IMR-90 (cell line): ENCODE data around the gene ADH1C. TPM values are rescaled to one million over a fixed set of nuclear protein-coding genes. Genes with fewer than 3 reads are reported as not detected.
A peak's percentile ranks its signal among the peaks of the same experiment; 100 is the strongest.

Experiments used
- ATAC-seq: fragments of 200-7000 bp; cut with Tn5 transposase; 2 replicates; pipeline ENCODE4 v1.9.1; 2020; ENCODE audit warnings: low read depth, mild to moderate bottlenecking, moderate library complexity
- BruUV-seq: library from RNA; stranded (reverse); fragments of 400-500 nt; replicated peaks from 2 replicates; lab custom pipeline; 2021; lab: Mats Ljungman, UMichigan
- CTCF ChIA-PET: fragments of 300-600 bp; formaldehyde crosslinking; extraction: SDS; loops from one replicate; lab custom pipeline; 2021; ENCODE audit warnings: antibody characterized with exemption; lab: Yijun Ruan, JAX
- POLR2A ChIA-PET: fragments of 300-600 bp; sonication (Branson Sonifier 250); formaldehyde crosslinking; loops from one replicate; lab custom pipeline; 2022; ENCODE audit warnings: antibody characterized with exemption; ENCODE audit not compliant: unreplicated experiment; lab: Charles Lee
- DNase-seq: peaks from one replicate; pipeline ENCODE4 v3.0.0; 2013
- H2AFZ ChIP-seq: replicated peaks from 2 replicates; pipeline ENCODE3; 2013; ENCODE audit warnings: low read length, mild to moderate bottlenecking; ENCODE audit not compliant: poor library complexity
- H2AK5ac ChIP-seq: 2 replicates; pipeline ENCODE4 v1.6.1; 2013; ENCODE audit warnings: low read depth, low read length, inconsistent platforms
- H2AK9ac ChIP-seq: replicated peaks from 2 replicates; pipeline ENCODE3; 2013; ENCODE audit warnings: mild to moderate bottlenecking, low read depth, low read length, moderate library complexity; ENCODE audit not compliant: poor library complexity
- H2BK120ac ChIP-seq: 2 replicates; pipeline ENCODE4 v1.6.1; 2013; ENCODE audit warnings: low read depth, low read length, inconsistent platforms
- H2BK15ac ChIP-seq: 3 replicates; pipeline ENCODE4 v1.6.1; 2013; ENCODE audit warnings: low read depth, low read length, inconsistent platforms
- H2BK20ac ChIP-seq: 2 replicates; pipeline ENCODE4 v1.6.1; 2013; ENCODE audit warnings: low read depth, mild to moderate bottlenecking, inconsistent platforms, low read length, moderate library complexity
- H2BK5ac ChIP-seq: 2 replicates; pipeline ENCODE4 v1.6.1; 2013; ENCODE audit warnings: mild to moderate bottlenecking, low read depth, low read length, inconsistent platforms; ENCODE audit not compliant: poor library complexity, severe bottlenecking
- H3K14ac ChIP-seq: replicated peaks from 2 replicates; pipeline ENCODE4 v1.6.1; 2013; ENCODE audit warnings: low read depth, low read length, inconsistent platforms
- H3K18ac ChIP-seq: 2 replicates; pipeline ENCODE4 v1.6.1; 2013; ENCODE audit warnings: low read depth, low read length, control low read depth
- H3K23ac ChIP-seq: 2 replicates; pipeline ENCODE4 v1.6.1; 2013; ENCODE audit warnings: low read depth, low read length, inconsistent platforms
- H3K27ac ChIP-seq: 2 replicates; pipeline ENCODE4 v1.5.1; 2013; ENCODE audit warnings: mild to moderate bottlenecking, control low read depth, low read length; ENCODE audit not compliant: insufficient read depth
- H3K27me3 ChIP-seq: 2 replicates; pipeline ENCODE4 v1.6.1; 2013; ENCODE audit warnings: low read length; ENCODE audit not compliant: control insufficient read depth, insufficient read depth
- H3K36me3 ChIP-seq: 2 replicates; pipeline ENCODE4 v1.6.1; 2013; ENCODE audit warnings: low read length, mixed read lengths; ENCODE audit not compliant: control insufficient read depth, insufficient read depth
- H3K4ac ChIP-seq: 2 replicates; pipeline ENCODE4 v1.6.1; 2013; ENCODE audit warnings: low read depth, low read length, inconsistent platforms
- H3K4me1 ChIP-seq: 2 replicates; pipeline ENCODE4 v1.6.1; 2013; ENCODE audit warnings: low read length, mixed read lengths; ENCODE audit not compliant: control insufficient read depth, insufficient read depth
- H3K4me2 ChIP-seq: 2 replicates; pipeline ENCODE4 v1.6.1; 2013; ENCODE audit warnings: low read depth, mild to moderate bottlenecking, control low read depth, low read length, moderate library complexity
- H3K4me3 ChIP-seq: 2 replicates; pipeline ENCODE4 v1.5.1; 2013; ENCODE audit warnings: low read depth, mild to moderate bottlenecking, control low read depth, low read length, moderate library complexity; ENCODE audit not compliant: insufficient read depth
- H3K56ac ChIP-seq: 2 replicates; pipeline ENCODE4 v1.6.1; 2013; ENCODE audit warnings: low read length, inconsistent platforms; ENCODE audit not compliant: insufficient read depth; ENCODE audit errors: extremely low read depth
- H3K79me1 ChIP-seq, 2 experiments: 2 replicates each; pipeline ENCODE4 v1.6.1; 2013; ENCODE audit warnings: low read length in 2 of 2, inconsistent platforms in 1 of 2, low read depth in 1 of 2
- H3K9ac ChIP-seq: 2 replicates; pipeline ENCODE4 v1.6.1; 2013; ENCODE audit warnings: low read depth, low read length, control low read depth
- H3K9me1 ChIP-seq: 2 replicates; pipeline ENCODE4 v1.6.1; 2013; ENCODE audit warnings: low read length, inconsistent platforms; ENCODE audit not compliant: insufficient read depth
- H3K9me3 ChIP-seq: 2 replicates; pipeline ENCODE4 v1.6.1; 2013; ENCODE audit warnings: low read length; ENCODE audit not compliant: control insufficient read depth, insufficient read depth
- H4K20me1 ChIP-seq: 2 replicates; pipeline ENCODE4 v1.6.1; 2013; ENCODE audit warnings: low read length, inconsistent platforms; ENCODE audit not compliant: insufficient read depth
- H4K5ac ChIP-seq: 2 replicates; pipeline ENCODE4 v1.6.1; 2013; ENCODE audit warnings: mild to moderate bottlenecking, low read depth, low read length, control low read depth
- H4K8ac ChIP-seq, 2 experiments: 2 replicates each; pipeline ENCODE4 v1.6.1; 2013; ENCODE audit warnings: low read depth in 2 of 2, low read length in 2 of 2, control low read depth in 1 of 2, inconsistent platforms in 1 of 2
- H4K91ac ChIP-seq: 2 replicates; pipeline ENCODE4 v1.6.1; 2013; ENCODE audit warnings: low read depth, low read length, inconsistent platforms; ENCODE audit not compliant: insufficient read depth
- CTCF ChIP-seq: conservative IDR thresholded peaks from 2 replicates; pipeline ENCODE4 v1.5.1; 2012; ENCODE audit warnings: mild to moderate bottlenecking, low read depth, low read length, improper control_type of control experiment
- FOS ChIP-seq: fragments of 150-350 bp; IDR thresholded peaks from 2 replicates; pipeline ENCODE4 v1.6.1; 2016; ENCODE audit warnings: low read depth, low read length
- MAFK ChIP-seq: IDR thresholded peaks from 2 replicates; pipeline ENCODE4 v1.6.1; 2012; ENCODE audit warnings: low read depth, low read length, improper control_type of control experiment
- MXI1 ChIP-seq: IDR thresholded peaks from 2 replicates; pipeline ENCODE4 v1.6.1; 2012; ENCODE audit warnings: low read depth, mild to moderate bottlenecking, low read length, moderate library complexity, borderline replicate concordance
- RAD21 ChIP-seq: IDR thresholded peaks from 2 replicates; pipeline ENCODE4 v1.6.1; 2012; ENCODE audit warnings: low read length, improper control_type of control experiment
- RCOR1 ChIP-seq: IDR thresholded peaks from 2 replicates; pipeline ENCODE4 v1.6.1; 2012; ENCODE audit warnings: mild to moderate bottlenecking, low read length, improper control_type of control experiment; ENCODE audit not compliant: insufficient replicate concordance
- RFX5 ChIP-seq: IDR thresholded peaks from 2 replicates; pipeline ENCODE4 v1.8.0; 2012; ENCODE audit warnings: low read depth, mild to moderate bottlenecking, low read length, moderate library complexity
- SMC3 ChIP-seq: fragments of 150-350 bp; IDR thresholded peaks from 2 replicates; pipeline ENCODE4 v1.6.1; 2016; ENCODE audit warnings: low read depth, mild to moderate bottlenecking, antibody characterized with exemption, low read length, moderate library complexity
- USF2 ChIP-seq: fragments of 150-350 bp; IDR thresholded peaks from 2 replicates; pipeline ENCODE4 v1.6.1; 2017; ENCODE audit warnings: mild to moderate bottlenecking, antibody characterized with exemption, low read length, low read depth
- dilution Hi-C: fragments of 300-500 bp; cut with HindIII; formaldehyde crosslinking; loops from one replicate; pipeline ENCODE4 v1.14.3; 2018; ENCODE audit warnings: low sequenced_read_pairs; ENCODE audit not compliant: unreplicated experiment
- in situ Hi-C: fragments of 300-500 bp; cut with MboI; formaldehyde crosslinking; loops from 3 replicates; pipeline ENCODE4 v1.14.3; 2019; ENCODE audit warnings: low sequenced_read_pairs, inconsistent platforms, mixed read lengths
- intact Hi-C: fragments of 100-400 bp; cut with micrococcal nuclease; formaldehyde crosslinking; loops from 2 replicates; pipeline ENCODE4 v1.10.0; 2022
- polyA plus RNA-seq, 3 experiments: library from polyadenylated mRNA; depleted of rRNA; stranded (reverse); fragments of >200 nt; gene quantifications; 2 replicates each; pipeline ENCODE4 v1.2.3, GENCODE V29; 2012; ENCODE audit warnings: low replicate concordance in 1 of 3
- total RNA-seq: library from RNA; depleted of rRNA; stranded (reverse); fragments of >200 nt; gene quantifications from 2 replicates; pipeline ENCODE4 v1.2.3, GENCODE V29; 2012
- TF ChIP-seq, protein P1 (sequence below): fragments of 150-350 bp; IDR thresholded peaks from 2 replicates; pipeline ENCODE4 v1.6.1; 2016; ENCODE audit warnings: low read depth, mild to moderate bottlenecking, low read length, moderate library complexity, borderline replicate concordance

The ADH1C gene
- total and polyA plus RNA-seq, 2 of the 4 experiments (the other 2 are of a cell fraction): 0.26 TPM; not detected in 1

DNA sequence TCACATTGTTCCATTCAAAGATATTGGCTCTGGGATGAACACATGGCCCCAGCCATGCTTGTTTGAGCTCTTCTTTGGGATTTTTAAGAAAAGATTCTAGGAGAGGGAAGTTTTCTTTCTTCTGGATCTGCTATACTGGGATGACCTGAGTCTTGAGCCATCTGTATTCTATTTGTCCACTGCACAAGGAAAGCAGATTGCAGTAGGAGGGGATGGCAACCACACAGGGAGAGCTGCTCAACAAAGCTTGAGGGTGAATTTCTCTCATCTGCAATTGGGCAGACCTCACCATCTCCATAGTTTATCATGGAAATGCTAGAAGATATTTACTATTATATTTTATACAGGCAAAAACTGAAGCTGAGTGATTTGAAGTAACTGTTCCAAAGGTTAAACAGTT is 48.3 kb upstream of the ADH1C start:
- peak overlapping the region; percentile 89 for H3K18ac ChIP-seq
- H3K9ac ChIP-seq: no peak overlapping the region
- no peaks in the 10 kb centered on the region for H3K79me1 ChIP-seq
- no peaks in the 10 kb centered on the region for H3K36me3 ChIP-seq
- H2BK5ac ChIP-seq: no peak overlapping the region
- peaks cover 5% of the 10 kb centered on the region; the same call in 1 of the 2 replicates for H3K9me1 ChIP-seq
- H3K4me3 ChIP-seq: no peak overlapping the region
- in situ Hi-C loops (loop anchor here (5.0 to 10.0 kb wide), 2 partner anchors 199 to 1256 kb away; partner anchors contain the start of gene STPG2), dilution Hi-C loops (no loop called here), intact Hi-C loops (loop anchor here (10.0 kb wide), 1 partner anchor 316 kb away; the partner anchor contains the start of gene ADH5)
- peaks cover 13% of the 10 kb centered on the region for H3K4me1 ChIP-seq
- no peaks in the 10 kb centered on the region for H4K20me1 ChIP-seq
- no peaks in the 10 kb centered on the region for H3K27me3 ChIP-seq
- H4K8ac ChIP-seq: no peak overlapping the region; a peak in 1 of 4 replicates
- TF ChIP-seq RFX5: no peak
- TF ChIP-seq MXI1: no peak
- TF ChIP-seq MAFK: no peak
- TF ChIP-seq, protein P1, sequence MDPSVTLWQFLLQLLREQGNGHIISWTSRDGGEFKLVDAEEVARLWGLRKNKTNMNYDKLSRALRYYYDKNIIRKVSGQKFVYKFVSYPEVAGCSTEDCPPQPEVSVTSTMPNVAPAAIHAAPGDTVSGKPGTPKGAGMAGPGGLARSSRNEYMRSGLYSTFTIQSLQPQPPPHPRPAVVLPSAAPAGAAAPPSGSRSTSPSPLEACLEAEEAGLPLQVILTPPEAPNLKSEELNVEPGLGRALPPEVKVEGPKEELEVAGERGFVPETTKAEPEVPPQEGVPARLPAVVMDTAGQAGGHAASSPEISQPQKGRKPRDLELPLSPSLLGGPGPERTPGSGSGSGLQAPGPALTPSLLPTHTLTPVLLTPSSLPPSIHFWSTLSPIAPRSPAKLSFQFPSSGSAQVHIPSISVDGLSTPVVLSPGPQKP: no peak
- TF ChIP-seq USF2: no peak
- no peak for TF ChIP-seq SMC3
- TF ChIP-seq RCOR1: no peak
- TF ChIP-seq RAD21: no peak
- no peak for TF ChIP-seq FOS
- no peak for TF ChIP-seq CTCF
- peak overlapping the region; percentile 39; the same call in 1 of the 2 replicates for H3K4ac ChIP-seq
- CTCF ChIA-PET: interaction anchor here (0.7 kb wide), 1 partner anchor 9 kb away, joined by 3 read pairs; no protein-coding TSS in a partner anchor
- no peak overlapping the region for H3K4me2 ChIP-seq
- no TSS peak for BruUV-seq
- POLR2A ChIA-PET: no interaction called here
- H4K5ac ChIP-seq: peak overlapping the region; percentile 79
- peak overlapping the region; percentile 63; the same call in 1 of the 2 replicates for H2BK20ac ChIP-seq
- no peak for DNase-seq
- H2BK120ac ChIP-seq: peak overlapping the region; percentile 79
- H2AK5ac ChIP-seq: no peak overlapping the region
- H3K27ac ChIP-seq: peak overlapping the region; percentile 63; the same call in 1 of the 2 replicates
- H4K91ac ChIP-seq: no peak overlapping the region
- peak overlapping the region; percentile 23; the same call in 1 of the 3 replicates for H2BK15ac ChIP-seq
- H2AK9ac ChIP-seq: no peak overlapping the region
- no peak overlapping the region for H3K56ac ChIP-seq
- ATAC-seq: no peak
- no peak overlapping the region for H2AFZ ChIP-seq
- no peak overlapping the region for H3K14ac ChIP-seq
- H3K9me3 ChIP-seq: 0 out of 2 replicates have a peak, but pooled peaks cover 2% of the 10 kb centered on the region
- no peak overlapping the region for H3K23ac ChIP-seq
